ENCODE results near the gene HDDC2.

DNA sequence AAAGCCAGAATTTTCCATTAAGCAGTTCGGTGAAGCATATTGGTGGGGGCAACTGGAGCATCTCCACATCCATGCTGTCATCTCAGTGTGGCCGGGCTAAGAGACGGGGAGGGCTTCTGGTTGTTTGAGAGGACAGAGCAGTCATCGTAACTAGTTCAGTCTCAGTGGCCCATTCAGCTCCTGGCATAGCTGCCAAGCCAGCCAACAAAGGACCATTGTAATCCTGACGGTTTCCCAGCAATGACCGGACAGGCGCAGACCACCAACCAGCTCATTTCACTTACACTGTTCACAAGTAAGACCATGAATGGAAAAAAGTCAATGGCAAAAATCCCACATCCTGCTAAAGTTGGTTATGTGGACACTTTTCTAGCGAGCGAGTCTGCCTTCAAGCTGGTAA is 14.9 kb upstream of the HDDC2 start:
- TF ChIP-seq, protein P1, sequence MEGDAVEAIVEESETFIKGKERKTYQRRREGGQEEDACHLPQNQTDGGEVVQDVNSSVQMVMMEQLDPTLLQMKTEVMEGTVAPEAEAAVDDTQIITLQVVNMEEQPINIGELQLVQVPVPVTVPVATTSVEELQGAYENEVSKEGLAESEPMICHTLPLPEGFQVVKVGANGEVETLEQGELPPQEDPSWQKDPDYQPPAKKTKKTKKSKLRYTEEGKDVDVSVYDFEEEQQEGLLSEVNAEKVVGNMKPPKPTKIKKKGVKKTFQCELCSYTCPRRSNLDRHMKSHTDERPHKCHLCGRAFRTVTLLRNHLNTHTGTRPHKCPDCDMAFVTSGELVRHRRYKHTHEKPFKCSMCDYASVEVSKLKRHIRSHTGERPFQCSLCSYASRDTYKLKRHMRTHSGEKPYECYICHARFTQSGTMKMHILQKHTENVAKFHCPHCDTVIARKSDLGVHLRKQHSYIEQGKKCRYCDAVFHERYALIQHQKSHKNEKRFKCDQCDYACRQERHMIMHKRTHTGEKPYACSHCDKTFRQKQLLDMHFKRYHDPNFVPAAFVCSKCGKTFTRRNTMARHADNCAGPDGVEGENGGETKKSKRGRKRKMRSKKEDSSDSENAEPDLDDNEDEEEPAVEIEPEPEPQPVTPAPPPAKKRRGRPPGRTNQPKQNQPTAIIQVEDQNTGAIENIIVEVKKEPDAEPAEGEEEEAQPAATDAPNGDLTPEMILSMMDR (IDR thresholded peaks at IDR 0.05), result no peak
- no peak for TF ChIP-seq POLR2A (IDR thresholded peaks at IDR 0.05)

Measured in adrenal gland (tissue), 5 donors.